PC-3 (cell line): ENCODE measurements around the gene CCSER1.

Experiments
- CTCF ChIP-seq: fragments of 300-600 bp; sonication (generic); conservative IDR thresholded peaks from 2 replicates; pipeline ENCODE4 v1.5.1; 2017; ENCODE audit warnings: antibody characterized with exemption, low read depth, mild to moderate bottlenecking, low read length
- EZH2 ChIP-seq: fragments of 300-600 bp; sonication (generic); IDR thresholded peaks from one replicate; pipeline ENCODE4 v1.6.1; 2017; ENCODE audit warnings: antibody characterized with exemption, mild to moderate bottlenecking, low read length; ENCODE audit not compliant: unreplicated experiment
- EZH2phosphoT487 ChIP-seq: fragments of 300-600 bp; sonication (generic); IDR thresholded peaks from 2 replicates; pipeline ENCODE4 v1.6.1; 2018; ENCODE audit warnings: mild to moderate bottlenecking, antibody characterized with exemption, low read length, borderline replicate concordance

GRCh38 chr4:91519155-91519554, 1392.0 kb downstream of the CCSER1 start:
- TF ChIP-seq CTCF: no peak
- no peak for TF ChIP-seq EZH2
- TF ChIP-seq EZH2phosphoT487: no peak
